ENCODE results near the gene UACA. TPM values are rescaled to one million over a fixed set of nuclear protein-coding genes. Genes with fewer than 3 reads are reported as not detected.

UACA gene
- total and polyA plus RNA-seq, 2 donors (not counting 3 experiments of a cell fraction or from before 2014, with no cell fraction given) = 167 to 292 TPM

- Histone ChIP-seq H3K4me1 (ENCODE audit: control insufficient read depth, extremely low read depth, insufficient read depth, low read length) (no peaks in the 10 kb centered on the region), H3K4me2 (ENCODE audit: insufficient read depth, low read length) (no peak overlapping the region), H3K9me3 (replicated peaks; ENCODE audit: control insufficient read depth, insufficient read depth, low read length) (no peaks in the 10 kb centered on the region), H3K27ac (ENCODE audit: insufficient read depth, low read depth, low read length) (no peak overlapping the region), H4K20me1 (replicated peaks; ENCODE audit: control insufficient read depth, extremely low read depth, insufficient read depth, low read length) (no peaks in the 10 kb centered on the region), H3K27me3 (ENCODE audit: control insufficient read depth in 2 of 2, insufficient read depth in 2 of 2, low read length in 2 of 2) (no peaks in the 10 kb centered on the region), H3K9ac (replicated peaks; ENCODE audit: extremely low read depth, insufficient read depth, low read length) (no peak overlapping the region), H2AFZ (ENCODE audit: low read depth, low read length) (no peak overlapping the region), H3K9me1 (replicated peaks; ENCODE audit: control insufficient read depth, extremely low read depth, insufficient read depth, low read length) (no peaks in the 10 kb centered on the region), H3K4me3 (replicated peaks in 1 of 3; ENCODE audit: insufficient read depth in 1 of 3, low read depth in 1 of 3, low read length in 3 of 3) (no peak overlapping the region), H3K36me3 (ENCODE audit: control insufficient read depth in 2 of 2, extremely low read depth in 1 of 2, insufficient read depth in 2 of 2, low read length in 2 of 2) (peaks cover 18 to 53% of the 10 kb centered on the region in 2 experiments), H3K79me2 (ENCODE audit: control insufficient read depth, insufficient read depth, low read length) (peaks cover 9% of the 10 kb centered on the region)
- ChIA-PET CTCF (interaction anchor here (1.3 kb wide), 1 partner anchor 89 kb away, joined by 3 read pairs; no protein-coding TSS in a partner anchor), POLR2A (no interaction called here)
- no peak for DNase-seq (ENCODE audit: low read depth, low spot score)
- no TSS peak for BruUV-seq (replicated peaks)
- dilution Hi-C loops (cut with MboI; ENCODE audit: extremely low pct_ligation_motif_present, low sequenced_read_pairs) (no loop called here), intact Hi-C loops (cut with micrococcal nuclease) (no loop called here)
- TF ChIP-seq EZH2 (IDR thresholded peaks at IDR 0.05; ENCODE audit: borderline replicate concordance, low read depth, low read length, severe bottlenecking) (no peak), JUN (IDR thresholded peaks at IDR 0.05; ENCODE audit: borderline replicate concordance, insufficient read depth, insufficient read length, low read depth) (no peak), FOS (IDR thresholded peaks at IDR 0.05; ENCODE audit: borderline replicate concordance, insufficient read depth, low read length) (no peak), CTCF (IDR thresholded peaks at IDR 0.05; ENCODE audit: extremely low read depth in 1 of 2, insufficient read depth in 1 of 2, low read depth in 1 of 2, low read length in 2 of 2) (no peak), POLR2A (IDR thresholded peaks at IDR 0.05; ENCODE audit: low read depth, low read length) (no peak), MAX (IDR thresholded peaks at IDR 0.05; ENCODE audit: insufficient read depth, insufficient read length) (no peak), MYC (IDR thresholded peaks at IDR 0.05; ENCODE audit: low read depth, low read length) (no peak), GATA2 (IDR thresholded peaks at IDR 0.05; ENCODE audit: insufficient read depth, insufficient read length, low read depth, low read length) (no peak), POLR2AphosphoS5 (IDR thresholded peaks at IDR 0.05; ENCODE audit: insufficient read depth, low read depth, low read length) (no peak)
- FAIRE-seq = no peak
Measured at GRCh38 chr15:70665599-70665998, 97.8 kb downstream of the UACA start.
